Measurements from ENCODE around the gene LRRC8D. TPM values are rescaled to one million over a fixed set of nuclear protein-coding genes. Genes with fewer than 3 reads are reported as not detected.

Gene LRRC8D
- total RNA-seq, 1 donor from 2014 or later: 36.0 TPM

GRCh38 chr1:89780721-89781120 lies 40.1 kb upstream of the LRRC8D start:
- TF ChIP-seq, protein P1, sequence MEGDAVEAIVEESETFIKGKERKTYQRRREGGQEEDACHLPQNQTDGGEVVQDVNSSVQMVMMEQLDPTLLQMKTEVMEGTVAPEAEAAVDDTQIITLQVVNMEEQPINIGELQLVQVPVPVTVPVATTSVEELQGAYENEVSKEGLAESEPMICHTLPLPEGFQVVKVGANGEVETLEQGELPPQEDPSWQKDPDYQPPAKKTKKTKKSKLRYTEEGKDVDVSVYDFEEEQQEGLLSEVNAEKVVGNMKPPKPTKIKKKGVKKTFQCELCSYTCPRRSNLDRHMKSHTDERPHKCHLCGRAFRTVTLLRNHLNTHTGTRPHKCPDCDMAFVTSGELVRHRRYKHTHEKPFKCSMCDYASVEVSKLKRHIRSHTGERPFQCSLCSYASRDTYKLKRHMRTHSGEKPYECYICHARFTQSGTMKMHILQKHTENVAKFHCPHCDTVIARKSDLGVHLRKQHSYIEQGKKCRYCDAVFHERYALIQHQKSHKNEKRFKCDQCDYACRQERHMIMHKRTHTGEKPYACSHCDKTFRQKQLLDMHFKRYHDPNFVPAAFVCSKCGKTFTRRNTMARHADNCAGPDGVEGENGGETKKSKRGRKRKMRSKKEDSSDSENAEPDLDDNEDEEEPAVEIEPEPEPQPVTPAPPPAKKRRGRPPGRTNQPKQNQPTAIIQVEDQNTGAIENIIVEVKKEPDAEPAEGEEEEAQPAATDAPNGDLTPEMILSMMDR (IDR thresholded peaks at IDR 0.05): no peak
- POLR2A ChIA-PET: no interaction called here
- Mint-ChIP-seq H3K36me3 (ENCODE audit: low read depth) (no peaks in the 10 kb centered on the region), H3K4me3 (no peak overlapping the region), H3K4me1 (peaks cover 6% of the 10 kb centered on the region), H3K27ac (no peak overlapping the region), H3K9me3 (no peaks in the 10 kb centered on the region), H3K27me3 (peaks cover 3% of the 10 kb centered on the region)
- intact Hi-C loops (cut with micrococcal nuclease): loop anchor here (1.0 kb wide), 1 partner anchor 207 kb away; no protein-coding TSS in a partner anchor
- CTCF ChIA-PET: interaction anchor here (0.6 to 0.7 kb wide), 2 partner anchors 10 to 205 kb away, joined by 3 read pairs; no protein-coding TSS in a partner anchor
- ATAC-seq (ENCODE audit: low read depth): no peak
- no peak for DNase-seq

- no peak overlapping the region for H3K4me3 Mint-ChIP-seq
Observed at GRCh38 chr1:89781494-89782126, 39.2 kb upstream of the LRRC8D start.

DNA sequence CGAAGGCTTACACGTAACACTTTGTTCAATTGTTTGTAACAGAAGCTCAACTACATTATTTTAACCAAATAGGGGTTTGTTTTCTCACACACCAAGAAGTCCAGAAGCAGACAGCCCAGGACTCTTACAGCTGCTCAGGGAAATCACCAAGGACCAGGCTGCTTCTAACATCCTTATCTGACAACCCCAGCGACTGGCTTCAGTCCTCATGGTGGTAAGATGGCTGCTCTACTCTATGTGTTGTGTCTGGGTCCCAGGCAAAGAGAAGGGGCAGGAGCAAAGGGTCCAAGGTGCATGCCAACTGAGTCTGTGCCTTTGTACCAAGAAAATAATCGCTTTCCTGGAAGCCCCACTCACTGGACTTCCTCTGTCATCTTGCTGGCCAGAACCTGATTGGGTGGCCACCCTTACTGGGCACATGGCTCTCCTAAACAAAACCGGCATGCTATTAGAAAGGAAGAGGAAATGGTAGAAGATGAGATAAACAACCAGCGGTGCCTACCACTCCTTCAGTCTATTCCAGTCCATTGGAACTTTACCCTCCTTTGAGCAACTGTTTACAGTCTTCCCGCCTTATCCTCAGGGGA lies 34.1 kb upstream of the LRRC8D start:
- Mint-ChIP-seq H3K36me3 (ENCODE audit: low read depth) (no peaks in the 10 kb centered on the region), H3K27me3 (no peaks in the 10 kb centered on the region), H3K9me3 (no peaks in the 10 kb centered on the region), H3K4me1 (peaks cover 2% of the 10 kb centered on the region), H3K27ac (no peak overlapping the region), H3K4me3 (no peak overlapping the region)
- TF ChIP-seq, protein P1 (IDR thresholded peaks at IDR 0.05): no peak
- ATAC-seq (ENCODE audit: low read depth): no peak
- ChIA-PET CTCF (no interaction called here), POLR2A (no interaction called here)
- intact Hi-C loops (cut with micrococcal nuclease): no loop called here
- DNase-seq: no peak

More at GRCh38 chr1:89781494-89782126, 39.2 kb upstream of the LRRC8D start:
- intact Hi-C loops (cut with micrococcal nuclease): no loop called here
- TF ChIP-seq, protein P1 (IDR thresholded peaks at IDR 0.05): no peak
- ChIA-PET POLR2A (no interaction called here), CTCF (interaction anchor here (0.9 to 1.2 kb wide), 2 partner anchors 10 to 166 kb away, joined by 3 to 4 read pairs; no protein-coding TSS in a partner anchor)
- Mint-ChIP-seq H3K36me3 (ENCODE audit: low read depth) (no peaks in the 10 kb centered on the region), H3K27ac (no peak overlapping the region), H3K9me3 (no peaks in the 10 kb centered on the region), H3K4me1 (peaks cover 6% of the 10 kb centered on the region), H3K27me3 (peaks cover 3% of the 10 kb centered on the region)
- DNase-seq: no peak
- ATAC-seq (ENCODE audit: low read depth): no peak

DNA sequence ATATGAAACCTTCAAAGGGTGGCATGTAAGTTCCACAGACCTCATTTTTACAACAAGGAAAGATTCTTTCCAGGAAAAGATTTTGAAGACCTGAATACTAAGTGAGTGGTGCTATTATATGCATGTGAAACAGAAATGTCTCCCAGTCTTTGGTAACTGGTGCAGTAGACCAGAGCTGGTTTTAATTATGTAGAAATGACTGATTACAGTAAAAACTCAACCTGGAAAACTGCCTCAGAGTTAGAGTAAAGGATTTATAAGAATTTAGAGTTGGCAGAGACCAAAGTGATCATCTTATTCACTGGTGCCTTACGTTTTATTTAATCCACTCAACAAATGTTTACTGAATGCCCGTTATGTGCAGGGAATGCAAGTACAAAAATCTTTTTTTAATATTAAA lies 30.2 kb upstream of the LRRC8D start:
- Mint-ChIP-seq H3K27ac (no peak overlapping the region), H3K36me3 (ENCODE audit: low read depth) (no peaks in the 10 kb centered on the region), H3K27me3 (no peaks in the 10 kb centered on the region), H3K4me1 (no peaks in the 10 kb centered on the region), H3K4me3 (no peak overlapping the region), H3K9me3 (no peaks in the 10 kb centered on the region)
- TF ChIP-seq, protein P1 (IDR thresholded peaks at IDR 0.05): no peak
- ATAC-seq (ENCODE audit: low read depth): no peak
- ChIA-PET POLR2A (no interaction called here), CTCF (no interaction called here)
- intact Hi-C loops (cut with micrococcal nuclease): no loop called here
- no peak for DNase-seq

- Mint-ChIP-seq H3K4me1 (no peaks in the 10 kb centered on the region), H3K27ac (no peak overlapping the region), H3K4me3 (no peak overlapping the region), H3K27me3 (no peaks in the 10 kb centered on the region), H3K9me3 (no peaks in the 10 kb centered on the region), H3K36me3 (ENCODE audit: low read depth) (no peaks in the 10 kb centered on the region)
- no peak for DNase-seq
- CTCF ChIA-PET: interaction anchor here (1.0 to 1.1 kb wide), 2 partner anchors 9 to 196 kb away, joined by 4 read pairs; no protein-coding TSS in a partner anchor
- POLR2A ChIA-PET: no interaction called here
- TF ChIP-seq, protein P1 (IDR thresholded peaks at IDR 0.05): no peak
- no peak for ATAC-seq (ENCODE audit: low read depth)
- intact Hi-C loops (cut with micrococcal nuclease): no loop called here
Observed at GRCh38 chr1:89791064-89791726, 29.6 kb upstream of the LRRC8D start.

Data from activated B cell treated with CpG ODN at 0.5 μM for 24 hours (primary cell).